Measurements from ENCODE around the gene IFT88. TPM values are rescaled to one million over a fixed set of nuclear protein-coding genes. Genes with fewer than 3 reads are reported as not detected.
"Not testable (repeated sequence)": the region's sequence is repeated elsewhere in the genome, so short reads cannot be mapped to it uniquely, and the experiment has no call there.

Gene IFT88
- total and polyA plus RNA-seq, 2 of the 8 experiments (the other 6 are each of a cell fraction or from before 2014, with no cell fraction given) = 1.7 to 5.8 TPM

DNA sequence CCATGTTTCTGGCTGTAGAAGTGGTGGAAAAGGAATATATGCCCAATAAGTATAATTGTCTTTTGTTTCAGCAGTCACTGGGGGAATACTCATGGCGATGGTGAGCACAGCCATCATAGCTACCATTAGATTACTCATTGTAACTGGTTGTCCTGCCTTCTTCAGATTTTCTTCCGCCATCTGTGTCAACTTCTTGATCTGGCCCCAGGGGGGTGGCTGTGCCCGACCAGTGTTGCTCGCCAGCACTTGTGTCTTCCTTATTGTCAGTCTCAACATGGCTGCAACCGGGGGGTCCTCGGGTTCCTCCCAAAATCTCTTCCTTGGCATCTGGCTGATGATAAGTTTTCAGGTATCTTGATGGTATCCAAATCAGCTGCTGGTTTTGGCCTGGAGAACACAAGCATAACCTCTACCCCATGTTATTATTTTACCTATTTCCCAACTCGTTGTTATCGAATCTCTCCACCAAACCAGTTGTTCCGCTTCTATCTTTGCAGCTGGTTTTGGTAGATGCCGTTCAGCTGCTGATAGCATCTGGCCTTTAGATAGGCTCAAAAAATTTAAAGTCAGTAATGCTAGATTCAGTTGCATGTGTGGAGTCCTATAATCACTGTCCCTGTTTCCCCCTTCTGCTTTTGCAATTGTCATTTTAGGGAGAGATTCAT is 113.6 kb downstream of the IFT88 start (continued):
- TF ChIP-seq, protein P1, sequence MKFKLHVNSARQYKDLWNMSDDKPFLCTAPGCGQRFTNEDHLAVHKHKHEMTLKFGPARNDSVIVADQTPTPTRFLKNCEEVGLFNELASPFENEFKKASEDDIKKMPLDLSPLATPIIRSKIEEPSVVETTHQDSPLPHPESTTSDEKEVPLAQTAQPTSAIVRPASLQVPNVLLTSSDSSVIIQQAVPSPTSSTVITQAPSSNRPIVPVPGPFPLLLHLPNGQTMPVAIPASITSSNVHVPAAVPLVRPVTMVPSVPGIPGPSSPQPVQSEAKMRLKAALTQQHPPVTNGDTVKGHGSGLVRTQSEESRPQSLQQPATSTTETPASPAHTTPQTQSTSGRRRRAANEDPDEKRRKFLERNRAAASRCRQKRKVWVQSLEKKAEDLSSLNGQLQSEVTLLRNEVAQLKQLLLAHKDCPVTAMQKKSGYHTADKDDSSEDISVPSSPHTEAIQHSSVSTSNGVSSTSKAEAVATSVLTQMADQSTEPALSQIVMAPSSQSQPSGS (IDR thresholded peaks at IDR 0.05; ENCODE audit: low read length) = no peak
- no peak for TF ChIP-seq POLR2AphosphoS5 (IDR thresholded peaks at IDR 0.05; ENCODE audit: low read depth, low read length)
- no peak for TF ChIP-seq FOSL1 (IDR thresholded peaks at IDR 0.05; ENCODE audit: insufficient read depth, low read depth, low read length)
- TF ChIP-seq, protein P2, sequence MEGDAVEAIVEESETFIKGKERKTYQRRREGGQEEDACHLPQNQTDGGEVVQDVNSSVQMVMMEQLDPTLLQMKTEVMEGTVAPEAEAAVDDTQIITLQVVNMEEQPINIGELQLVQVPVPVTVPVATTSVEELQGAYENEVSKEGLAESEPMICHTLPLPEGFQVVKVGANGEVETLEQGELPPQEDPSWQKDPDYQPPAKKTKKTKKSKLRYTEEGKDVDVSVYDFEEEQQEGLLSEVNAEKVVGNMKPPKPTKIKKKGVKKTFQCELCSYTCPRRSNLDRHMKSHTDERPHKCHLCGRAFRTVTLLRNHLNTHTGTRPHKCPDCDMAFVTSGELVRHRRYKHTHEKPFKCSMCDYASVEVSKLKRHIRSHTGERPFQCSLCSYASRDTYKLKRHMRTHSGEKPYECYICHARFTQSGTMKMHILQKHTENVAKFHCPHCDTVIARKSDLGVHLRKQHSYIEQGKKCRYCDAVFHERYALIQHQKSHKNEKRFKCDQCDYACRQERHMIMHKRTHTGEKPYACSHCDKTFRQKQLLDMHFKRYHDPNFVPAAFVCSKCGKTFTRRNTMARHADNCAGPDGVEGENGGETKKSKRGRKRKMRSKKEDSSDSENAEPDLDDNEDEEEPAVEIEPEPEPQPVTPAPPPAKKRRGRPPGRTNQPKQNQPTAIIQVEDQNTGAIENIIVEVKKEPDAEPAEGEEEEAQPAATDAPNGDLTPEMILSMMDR (IDR thresholded peaks at IDR 0.05; ENCODE audit: control extremely low read depth in 1 of 3, insufficient read depth in 1 of 3, low read depth in 1 of 3, low read length in 3 of 3) = no peak
- TF ChIP-seq CREB1 (IDR thresholded peaks at IDR 0.05) = no peak
- no peak for TF ChIP-seq NANOG (IDR thresholded peaks at IDR 0.05; ENCODE audit: insufficient read depth, low read depth, low read length, poor library complexity, severe bottlenecking)
- no peak for TF ChIP-seq HDAC6 (IDR thresholded peaks at IDR 0.05; ENCODE audit: low read depth, low read length)

DNA sequence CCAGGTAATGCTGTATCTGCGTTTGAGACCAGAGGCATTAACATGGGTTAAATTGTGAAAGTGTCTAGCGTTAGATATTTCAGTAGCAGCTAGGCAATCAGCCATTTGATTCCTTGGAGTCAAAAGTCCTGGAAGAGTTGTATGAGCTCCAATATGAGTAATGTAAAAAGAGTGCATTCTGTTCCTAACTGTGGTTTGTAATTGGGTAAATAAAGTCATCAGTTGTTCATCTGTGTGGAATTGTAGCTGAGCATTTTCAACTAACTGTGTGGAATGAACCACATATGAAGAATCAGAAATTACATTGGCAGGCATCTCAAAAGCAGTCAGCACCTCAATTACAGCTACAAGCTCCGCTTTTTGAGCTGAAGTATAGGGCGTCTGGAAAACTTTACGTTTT is 114.5 kb downstream of the IFT88 start:
- POLR2A ChIA-PET (ENCODE audit: partially characterized antibody); H3K9ac ChIP-seq (replicated peaks in 1 of 4; ENCODE audit: extremely low read depth in 1 of 4, low read depth in 3 of 4, low read length in 3 of 4); H3K4me1 ChIP-seq (replicated peaks in 1 of 4; ENCODE audit: control insufficient read depth in 3 of 4, insufficient read depth in 4 of 4, low read length in 3 of 4); H2BK5ac ChIP-seq (ENCODE audit: low read depth, low read length); DNase-seq (ENCODE audit: low read depth in 1 of 2, low spot score in 2 of 2); H2BK12ac ChIP-seq (ENCODE audit: low read depth, low read length); H3K79me1 ChIP-seq (ENCODE audit: low read depth, low read length); H3K14ac ChIP-seq (ENCODE audit: insufficient read length); H2BK120ac ChIP-seq (replicated peaks; ENCODE audit: low read depth, low read length); H3K56ac ChIP-seq (replicated peaks; ENCODE audit: insufficient read length, low read depth, low read length); H3K23ac ChIP-seq (ENCODE audit: insufficient read length); H4K5ac ChIP-seq (ENCODE audit: insufficient read length, low read depth, low read length); H2AK5ac ChIP-seq (ENCODE audit: low read depth, low read length); H2AFZ ChIP-seq (ENCODE audit: low read length); H3K27ac ChIP-seq (ENCODE audit: low read depth, low read length); H2BK15ac ChIP-seq (ENCODE audit: low read length); H2BK20ac ChIP-seq (ENCODE audit: low read length); H4K91ac ChIP-seq (replicated peaks; ENCODE audit: insufficient read length, low read length); H3K9me3 ChIP-seq (ENCODE audit: insufficient read depth in 2 of 2, low read depth in 1 of 2, low read length in 1 of 2); H3K4ac ChIP-seq (replicated peaks; ENCODE audit: insufficient read length, low read depth, low read length); FAIRE-seq; H4K20me1 ChIP-seq (replicated peaks in 1 of 2; ENCODE audit: control insufficient read depth in 1 of 2, insufficient read depth in 2 of 2, low read length in 2 of 2); H3K36me3 ChIP-seq (ENCODE audit: control insufficient read depth in 2 of 4, insufficient read depth in 4 of 4, low read length in 3 of 4); H3K27me3 ChIP-seq (replicated peaks in 1 of 4; ENCODE audit: control insufficient read depth in 3 of 4, extremely low read depth in 1 of 4, insufficient read depth in 3 of 4, low read length in 3 of 4); H3K23me2 ChIP-seq (ENCODE audit: low read depth, low read length); H4K8ac ChIP-seq (ENCODE audit: extremely low read depth, insufficient read depth, low read length); H3K18ac ChIP-seq (ENCODE audit: extremely low read depth, low read length); H3K79me2 ChIP-seq (ENCODE audit: control insufficient read depth in 1 of 2, insufficient read depth in 2 of 2, low read length in 2 of 2); H3K4me2 ChIP-seq (ENCODE audit: insufficient read depth in 1 of 2, low read depth in 2 of 2, low read length in 2 of 2); H3K4me3 ChIP-seq (ENCODE audit: extremely low read depth in 1 of 4, insufficient read depth in 2 of 4, low read depth in 3 of 4, low read length in 4 of 4): not testable (repeated sequence)
- WGBS, 2 experiments (ENCODE audit: extremely low coverage in 1 of 2, insufficient coverage in 1 of 2, insufficient read length in 1 of 2, insufficient replicate concordance in 2 of 2, low coverage in 1 of 2, low lambda C conversion rate in 2 of 2, missing lambda C conversion rate in 1 of 2) = 70% methylated on average over 5 of the region's 5 CpGs; no CpG with 5 or more reads in 1 of the 2 experiments
- CTCF ChIA-PET (ENCODE audit: partially characterized antibody) = interaction anchor here (0.9 kb wide), 1 partner anchor 22 kb away, joined by 3 read pairs; the partner anchor contains the start of gene IL17D

Data from H1 (cell line).